ENCODE measurements around the gene MGST2. TPM values are rescaled to one million over a fixed set of nuclear protein-coding genes. Genes with fewer than 3 reads are reported as not detected.
A peak's percentile ranks its signal among the peaks of the same experiment; 100 is the strongest.

MGST2 gene
- total RNA-seq, 3 donors from 2014 or later (not counting 1 experiment from before 2014, with no cell fraction given): 7.8 to 17.0 (median 10.9) TPM

- no peaks in the 10 kb centered on the region for H3K9me3 Mint-ChIP-seq
- H3K27ac Mint-ChIP-seq: no peak overlapping the region
- Histone ChIP-seq H3K27ac (ENCODE audit: low read length) (no peak overlapping the region), H3K4me1 (ENCODE audit: control insufficient read depth, insufficient read depth, low read length) (no peaks in the 10 kb centered on the region), H3K9me3 (ENCODE audit: control insufficient read depth, insufficient read depth, low read length) (no peaks in the 10 kb centered on the region), H3K27me3 (ENCODE audit: control insufficient read depth, insufficient read depth, low read length) (no peaks in the 10 kb centered on the region), H3K4me3 (ENCODE audit: low read length) (no peak overlapping the region), H3K36me3 (ENCODE audit: control insufficient read depth, insufficient read depth, low read length) (peaks cover 4% of the 10 kb centered on the region)
- peaks cover 0 to 14% of the 10 kb centered on the region in 2 donors for H3K4me1 Mint-ChIP-seq
- ATAC-seq (no peak), DNase-seq (no peak)
- intact Hi-C loops (cut with micrococcal nuclease): no loop called here
- no peaks in the 10 kb centered on the region for H3K27me3 Mint-ChIP-seq (ENCODE audit: low read depth in 2 of 2)
- WGBS (ENCODE audit: insufficient coverage): 86% methylated on average over 4 of the region's 4 CpGs
- TF ChIP-seq CTCF (IDR thresholded peaks at IDR 0.05): no peak
- no peak overlapping the region for H3K4me3 Mint-ChIP-seq
- H3K36me3 Mint-ChIP-seq: peaks cover 7% of the 10 kb centered on the region
Observed at GRCh38 chr4:139676913-139677585, 11.4 kb downstream of the MGST2 start.

GRCh38 chr4:139682309-139682708 is 16.7 kb downstream of the MGST2 start:
- Mint-ChIP-seq H3K27ac (peak overlapping the region in 1 of 2 donors; percentile 1), H3K36me3 (peaks cover 12% of the 10 kb centered on the region), H3K27me3 (ENCODE audit: low read depth in 2 of 2) (no peaks in the 10 kb centered on the region), H3K9me3 (no peaks in the 10 kb centered on the region), H3K4me3 (no peak overlapping the region), H3K4me1 (peaks cover 21% of the 10 kb centered on the region in 2 donors)
- no peak overlapping the region for H3K27ac ChIP-seq (ENCODE audit: low read length)
- no peak for ATAC-seq
- H3K27me3 ChIP-seq (ENCODE audit: control insufficient read depth, insufficient read depth, low read length): no peaks in the 10 kb centered on the region
- H3K4me1 ChIP-seq (ENCODE audit: control insufficient read depth, insufficient read depth, low read length): no peaks in the 10 kb centered on the region
- TF ChIP-seq CTCF (IDR thresholded peaks at IDR 0.05): no peak
- H3K4me3 ChIP-seq (ENCODE audit: low read length): no peak overlapping the region
- H3K9me3 ChIP-seq (ENCODE audit: control insufficient read depth, insufficient read depth, low read length): no peaks in the 10 kb centered on the region
- no peak for DNase-seq
- H3K36me3 ChIP-seq (ENCODE audit: control insufficient read depth, insufficient read depth, low read length): peaks cover 4% of the 10 kb centered on the region
- intact Hi-C loops (cut with micrococcal nuclease): no loop called here
- WGBS (ENCODE audit: insufficient coverage): 92% methylated on average over 2 of the region's 2 CpGs

GRCh38 chr4:139682741-139683151 is 17.1 kb downstream of the MGST2 start:
- Mint-ChIP-seq H3K9me3 (no peaks in the 10 kb centered on the region), H3K27ac (peak overlapping the region in 1 of 2 donors; percentile 1), H3K4me3 (no peak overlapping the region), H3K4me1 (peaks cover 21% of the 10 kb centered on the region in 2 donors), H3K36me3 (peaks cover 12% of the 10 kb centered on the region), H3K27me3 (ENCODE audit: low read depth in 2 of 2) (no peaks in the 10 kb centered on the region)
- Histone ChIP-seq H3K27ac (ENCODE audit: low read length) (no peak overlapping the region), H3K27me3 (ENCODE audit: control insufficient read depth, insufficient read depth, low read length) (no peaks in the 10 kb centered on the region), H3K36me3 (ENCODE audit: control insufficient read depth, insufficient read depth, low read length) (peaks cover 4% of the 10 kb centered on the region), H3K4me1 (ENCODE audit: control insufficient read depth, insufficient read depth, low read length) (no peaks in the 10 kb centered on the region), H3K9me3 (ENCODE audit: control insufficient read depth, insufficient read depth, low read length) (no peaks in the 10 kb centered on the region), H3K4me3 (ENCODE audit: low read length) (no peak overlapping the region)
- WGBS (ENCODE audit: insufficient coverage): 71% methylated on average over 6 of the region's 6 CpGs
- no peak for TF ChIP-seq CTCF (IDR thresholded peaks at IDR 0.05)
- no peak for ATAC-seq
- intact Hi-C loops (cut with micrococcal nuclease): no loop called here
- no peak for DNase-seq

GRCh38 chr4:139684351-139684750 is 18.7 kb downstream of the MGST2 start:
- no peak for ATAC-seq
- Mint-ChIP-seq H3K9me3 (no peaks in the 10 kb centered on the region), H3K27ac (no peak overlapping the region), H3K4me3 (no peak overlapping the region), H3K36me3 (peaks cover 12% of the 10 kb centered on the region), H3K4me1 (peaks cover 21% of the 10 kb centered on the region in 2 donors), H3K27me3 (ENCODE audit: low read depth in 2 of 2) (no peaks in the 10 kb centered on the region)
- no peaks in the 10 kb centered on the region for H3K4me1 ChIP-seq (ENCODE audit: control insufficient read depth, insufficient read depth, low read length)
- no peak overlapping the region for H3K4me3 ChIP-seq (ENCODE audit: low read length)
- DNase-seq: no peak
- no peak for TF ChIP-seq CTCF (IDR thresholded peaks at IDR 0.05)
- 88% methylated on average over 1 of the region's 1 CpG for WGBS (ENCODE audit: insufficient coverage)
- no peak overlapping the region for H3K27ac ChIP-seq (ENCODE audit: low read length)
- H3K36me3 ChIP-seq (ENCODE audit: control insufficient read depth, insufficient read depth, low read length): no peaks in the 10 kb centered on the region
- no peaks in the 10 kb centered on the region for H3K27me3 ChIP-seq (ENCODE audit: control insufficient read depth, insufficient read depth, low read length)
- no peaks in the 10 kb centered on the region for H3K9me3 ChIP-seq (ENCODE audit: control insufficient read depth, insufficient read depth, low read length)
- intact Hi-C loops (cut with micrococcal nuclease): no loop called here
